ENCODE data around the gene OPA1.

GRCh38 chr3:193553586-193553985 is 39.4 kb upstream of the OPA1 start:
- TF ChIP-seq CTCF (IDR thresholded peaks at IDR 0.05) (no peak), POLR2A (IDR thresholded peaks at IDR 0.05) (no peak), EP300 (IDR thresholded peaks at IDR 0.05) (no peak)
